Stimulated activated CD4-positive, alpha-beta T cell treated with anti-CD3 and anti-CD28 coated beads, Interleukin-1b, Interleukin-23, amount 100 ng/mL, for 1 hour (primary cell): ENCODE measurements around the gene HMG20A.

Experiments used
- DNase-seq, 2 donors: peaks; one replicate each; pipeline ENCODE4 v3.0.0-alpha.2; 2020; ENCODE audit warnings: low read depth in 2 of 2

HMG20A gene

DNA sequence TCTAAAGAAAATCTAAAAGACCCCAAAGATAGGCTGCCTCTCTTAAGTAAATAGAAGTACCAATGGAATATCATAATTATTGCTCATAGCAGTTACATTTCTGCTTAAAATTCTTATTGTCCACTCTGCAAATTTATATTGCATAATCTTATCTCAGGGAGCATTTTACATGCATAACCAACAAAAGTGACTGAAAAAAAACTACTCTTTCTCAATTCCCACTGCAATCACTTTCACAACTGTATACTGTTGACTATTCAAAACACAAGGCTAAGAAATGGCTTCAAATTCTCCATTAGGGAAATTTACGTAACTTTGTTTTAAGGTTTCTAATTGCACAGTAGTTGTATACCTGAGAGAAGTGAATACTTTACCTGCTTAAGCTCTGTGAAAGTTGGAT lies 56.3 kb downstream of the HMG20A start:
- DNase-seq = no peak

DNA sequence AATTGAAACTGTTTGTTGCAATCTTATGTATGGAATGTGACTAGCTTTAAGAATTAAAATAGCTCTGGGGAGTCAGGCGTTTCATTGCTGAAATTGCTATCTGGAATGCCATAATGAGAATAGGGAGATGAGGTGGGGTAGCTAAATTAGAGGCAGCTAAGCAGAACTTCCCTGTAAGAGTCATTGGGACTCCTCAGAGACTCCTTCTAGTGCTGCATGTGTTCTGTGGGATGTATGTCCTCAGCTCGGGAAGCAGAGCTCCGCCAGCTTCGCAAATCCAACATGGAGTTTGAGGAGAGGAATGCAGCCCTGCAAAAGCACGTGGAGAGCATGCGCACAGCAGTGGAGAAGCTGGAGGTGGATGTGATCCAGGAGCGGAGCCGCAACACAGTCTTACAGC lies 57.4 kb downstream of the HMG20A start:
- DNase-seq = no peak

DNA sequence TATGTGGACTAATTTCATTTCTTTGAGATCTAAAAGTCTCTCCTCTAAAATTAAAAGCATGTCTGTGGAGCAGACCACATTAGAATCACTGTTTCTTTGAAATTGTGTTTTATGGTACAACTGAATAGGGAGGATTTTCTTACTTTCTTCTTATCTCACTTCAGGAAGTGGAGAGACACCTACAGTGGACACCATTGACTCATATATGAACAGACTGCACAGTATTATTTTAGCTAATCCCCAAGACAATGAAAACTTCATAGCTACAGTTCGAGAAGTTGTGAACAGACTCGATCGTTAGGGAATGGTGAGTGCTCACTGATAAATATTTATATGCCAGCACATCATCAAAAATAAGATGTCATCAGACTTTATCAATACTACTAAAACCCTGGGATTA lies 58.3 kb downstream of the HMG20A start:
- no peak for DNase-seq

DNA sequence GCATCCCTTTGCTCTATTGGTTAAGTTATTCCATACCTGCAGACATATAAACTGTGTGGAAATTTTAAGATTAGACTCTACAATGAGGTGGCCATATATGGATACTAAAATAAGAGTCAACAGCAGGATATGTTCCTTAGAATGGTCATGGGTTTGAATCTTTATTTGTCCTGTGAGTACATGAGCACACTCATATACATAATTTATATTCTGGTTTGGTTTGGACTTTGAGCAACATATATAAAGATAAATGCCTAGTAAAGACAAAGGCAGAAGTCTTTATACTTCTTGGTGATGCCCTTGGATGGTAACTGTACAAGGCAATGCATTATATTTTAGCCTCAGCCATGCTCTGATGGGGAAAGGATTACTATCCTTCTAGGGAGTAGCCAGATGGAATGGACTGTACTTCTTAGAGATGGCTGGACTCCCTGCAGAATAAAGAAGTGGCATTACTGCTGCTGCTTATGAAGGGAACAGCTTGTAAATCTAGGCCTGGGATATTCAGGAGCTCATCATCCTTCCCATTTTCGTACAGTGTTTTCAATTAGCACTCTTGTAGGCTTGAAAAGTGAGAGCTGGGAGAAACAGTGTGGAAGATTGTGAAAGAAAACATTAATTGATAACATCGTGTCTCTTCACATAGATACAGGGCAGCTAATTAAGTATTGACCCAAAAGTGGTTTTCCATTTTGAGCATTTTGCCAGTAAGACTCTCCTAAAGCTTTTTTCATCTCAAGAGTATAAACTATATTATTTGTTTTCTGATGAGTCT lies 60.4 kb downstream of the HMG20A start:
- no peak for DNase-seq

DNA sequence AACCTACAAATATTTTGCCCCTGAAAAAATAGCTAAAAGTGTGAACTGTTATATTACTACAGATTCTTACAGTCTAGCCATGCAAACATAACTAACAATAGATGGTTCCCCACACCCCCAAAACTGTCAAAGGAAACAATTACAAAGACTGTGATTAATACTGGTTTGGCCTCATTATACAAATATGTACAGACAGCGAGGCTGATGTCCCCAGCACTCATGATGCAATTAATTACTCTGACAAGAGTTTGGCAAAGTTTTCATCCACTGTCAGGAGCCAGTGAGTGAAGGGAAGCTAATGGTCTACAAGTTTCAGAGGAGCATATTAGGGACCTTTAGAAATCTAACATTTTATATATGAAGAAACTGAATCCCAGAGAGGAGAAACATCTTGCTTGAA lies 61.0 kb downstream of the HMG20A start:
- no peak for DNase-seq

DNA sequence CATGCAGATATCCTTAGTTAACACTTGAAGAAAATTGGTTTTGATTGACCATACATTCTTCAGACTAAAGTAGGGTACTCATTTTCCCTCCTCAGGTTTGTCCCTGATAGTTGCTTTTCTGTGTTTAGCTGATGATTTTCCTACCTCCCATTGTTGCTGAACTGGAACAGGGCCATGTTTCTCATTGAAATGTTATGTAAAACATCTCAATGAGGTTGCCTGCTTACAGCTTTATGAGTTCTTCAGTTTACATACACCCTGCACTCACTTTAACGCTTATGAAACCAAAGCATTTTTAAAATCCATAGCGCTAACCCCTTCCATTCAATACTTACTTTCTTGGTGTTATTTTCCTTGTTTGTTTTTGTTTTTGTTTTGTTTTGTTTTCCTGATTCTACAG lies 61.9 kb downstream of the HMG20A start:
- no peak for DNase-seq

DNA sequence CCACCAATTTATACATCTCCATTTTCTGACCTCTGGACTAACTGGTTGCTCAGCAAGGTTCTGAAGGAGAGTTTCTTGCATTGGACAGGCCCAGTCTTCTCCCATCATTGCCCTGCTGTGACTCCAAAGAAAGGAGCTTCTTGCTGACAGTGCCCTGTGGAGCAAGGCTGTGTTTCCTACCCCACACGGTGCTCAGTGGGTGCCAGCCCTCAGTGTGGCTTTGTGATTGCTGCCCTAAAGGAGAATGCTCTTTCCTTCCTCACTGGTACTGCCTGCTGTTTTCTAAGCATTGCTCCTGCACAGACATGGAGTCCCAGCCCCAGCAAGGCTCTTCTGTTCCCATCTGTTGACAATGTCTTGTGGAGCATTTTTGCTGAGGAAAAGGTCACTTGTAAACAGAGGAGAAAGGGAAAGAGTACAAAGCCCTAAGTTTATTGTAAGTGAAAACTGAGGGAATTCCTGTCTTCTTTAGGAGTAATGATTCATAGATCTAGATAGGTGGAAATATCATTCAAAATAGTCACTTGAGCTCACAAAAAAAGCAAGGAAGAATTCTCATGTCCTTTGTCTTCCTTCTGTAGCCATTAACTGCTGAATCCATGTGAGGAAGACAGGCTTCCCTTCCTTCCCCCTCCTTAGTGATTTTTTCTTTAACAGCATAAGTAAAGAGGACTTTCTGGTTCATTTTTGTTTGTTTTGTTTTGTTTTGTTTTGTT lies 62.9 kb downstream of the HMG20A start:
- no peak for DNase-seq

DNA sequence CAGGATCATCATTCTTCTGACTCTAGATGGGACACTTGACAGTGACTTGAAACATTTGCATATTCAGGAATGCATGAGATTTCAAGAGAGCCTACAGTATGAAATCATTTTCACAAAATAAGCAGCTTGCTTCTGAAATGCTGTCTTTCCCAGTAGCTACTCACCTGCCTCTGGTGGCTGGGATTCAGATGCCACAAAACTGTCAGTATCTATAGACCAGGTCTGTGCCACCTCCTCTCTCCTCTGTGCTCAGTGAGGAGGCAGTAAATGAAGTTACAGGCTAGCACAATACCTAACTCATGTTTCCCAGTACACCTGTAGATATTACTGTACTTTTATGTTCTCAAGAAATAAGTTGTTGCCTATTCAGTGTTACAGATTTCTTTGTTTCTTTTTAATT lies 64.3 kb downstream of the HMG20A start:
- DNase-seq = no peak

DNA sequence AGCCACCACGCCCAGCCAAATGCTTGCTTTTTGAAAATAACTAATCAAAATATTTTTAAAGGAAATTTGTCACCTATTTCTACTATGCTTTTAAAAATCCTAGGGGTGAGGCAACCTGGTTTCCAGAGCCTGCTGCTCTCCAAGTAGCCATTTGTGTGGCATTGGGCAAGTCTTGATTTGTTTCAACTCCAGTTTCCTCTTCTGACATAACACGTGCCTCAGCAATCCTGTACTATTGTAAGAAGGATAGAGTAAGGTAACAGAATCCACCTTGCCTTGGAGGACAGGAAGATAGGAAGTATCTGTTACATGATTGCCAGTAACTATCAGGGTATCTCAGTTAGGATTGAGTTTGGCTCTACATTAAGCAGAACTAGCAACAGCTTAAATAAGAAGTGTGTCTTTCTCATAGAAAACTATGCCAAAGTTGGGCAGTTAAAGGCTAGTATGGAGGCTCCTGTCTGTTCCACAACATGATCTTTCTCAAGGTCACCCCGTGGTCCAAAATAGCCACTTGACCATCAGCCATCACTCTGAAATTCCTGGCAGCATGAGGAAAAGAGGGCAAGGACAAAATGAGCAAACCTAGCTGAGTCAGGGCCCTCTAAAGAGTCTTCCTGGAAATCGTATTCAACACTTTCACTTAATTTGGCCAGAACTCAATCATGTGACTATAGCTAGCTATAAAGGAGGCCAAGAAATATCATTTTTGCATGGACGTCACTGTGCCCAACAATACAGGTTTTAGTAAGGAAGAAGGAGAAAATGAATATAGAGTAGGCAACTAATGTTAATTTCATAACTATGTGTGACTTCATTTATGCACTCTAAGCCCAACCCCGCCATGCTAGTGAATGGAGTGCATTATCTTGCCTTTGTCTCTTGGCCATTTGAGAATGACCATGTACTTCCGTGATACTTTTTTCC lies 66.1 kb downstream of the HMG20A start:
- DNase-seq = no peak

DNA sequence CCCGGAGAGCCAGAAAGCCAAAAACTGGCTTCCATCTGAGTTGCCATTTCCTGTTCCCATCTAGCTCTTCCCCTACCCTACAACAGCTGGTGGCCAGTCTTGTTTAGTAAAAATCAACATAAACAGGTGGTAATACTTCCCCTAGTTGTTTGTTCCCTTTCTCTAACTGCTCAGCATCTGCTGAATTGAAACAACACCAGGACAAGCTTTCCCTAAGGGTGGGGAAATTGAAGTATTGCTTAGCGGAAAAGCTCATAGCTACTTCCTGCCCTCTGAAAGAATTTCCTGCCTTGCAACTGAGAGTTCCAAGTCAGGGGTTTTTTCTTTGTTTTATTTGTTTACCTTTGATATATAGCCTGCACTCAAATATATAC lies 66.8 kb downstream of the HMG20A start:
- no peak for DNase-seq

DNA sequence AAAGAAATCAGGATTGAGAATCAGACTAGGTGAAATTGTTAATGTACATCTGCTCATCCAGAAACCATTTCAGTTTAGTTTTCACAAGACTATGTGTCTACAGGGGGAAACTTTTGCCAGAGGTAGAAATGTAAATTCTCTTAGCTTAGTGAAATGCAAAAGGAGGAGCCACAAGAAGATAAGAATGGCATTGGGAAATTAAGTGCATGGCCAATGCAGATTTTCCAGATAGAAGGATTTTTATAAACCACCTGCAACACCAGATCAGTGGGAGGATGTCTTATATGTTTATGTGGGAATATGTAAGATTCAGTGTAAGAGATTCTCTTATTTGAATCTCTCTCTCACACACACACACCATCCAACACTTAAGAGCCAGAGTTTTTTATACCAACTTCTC lies 67.2 kb downstream of the HMG20A start:
- no peak for DNase-seq

DNA sequence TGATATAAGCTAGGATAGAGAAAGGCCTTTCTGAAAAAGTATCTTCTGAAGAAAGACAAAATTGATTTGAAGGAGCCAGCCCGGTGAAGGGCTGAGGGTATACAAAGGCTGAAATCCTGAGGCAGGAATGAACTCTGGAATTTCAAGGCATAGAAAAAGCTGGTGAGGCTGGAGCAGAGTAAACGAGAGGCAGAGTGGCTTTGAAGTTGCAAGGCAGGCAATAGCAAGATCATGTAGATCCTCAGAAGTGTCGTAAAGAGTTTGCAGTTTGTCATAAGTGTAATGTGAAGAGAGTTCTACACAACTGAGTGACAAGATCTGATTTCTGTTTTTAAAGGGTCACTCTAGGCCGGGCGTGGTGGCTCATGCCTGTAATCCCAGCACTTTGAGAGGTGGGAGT lies 69.0 kb downstream of the HMG20A start:
- DNase-seq = no peak

DNA sequence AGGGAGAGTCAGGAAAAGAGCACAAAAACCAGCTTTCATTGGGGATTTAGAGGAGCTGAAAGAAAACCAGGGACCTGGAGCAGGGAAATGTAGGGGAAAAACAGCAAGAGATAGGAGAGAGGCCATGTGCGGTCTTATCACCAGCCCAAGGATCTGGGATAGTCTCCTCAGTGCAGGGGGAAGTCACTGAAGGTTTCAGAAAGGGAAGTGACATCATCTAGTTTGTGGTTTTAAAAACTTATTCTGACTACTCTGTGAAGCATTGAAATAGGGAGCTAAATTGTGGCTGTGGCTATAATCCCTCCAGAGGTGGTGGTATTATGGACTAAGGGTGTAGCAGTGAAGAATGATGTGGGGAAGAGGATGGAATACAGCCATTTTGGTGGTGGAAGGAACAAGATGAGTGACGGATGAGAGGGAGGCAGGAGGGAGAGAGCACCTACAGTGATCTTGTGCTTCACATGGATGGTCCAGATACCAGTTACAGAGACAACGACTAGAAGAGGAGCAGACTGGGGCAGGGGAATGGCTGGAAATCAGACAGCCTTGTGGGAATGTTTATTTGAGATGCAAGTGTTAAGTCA lies 72.7 kb downstream of the HMG20A start:
- DNase-seq = no peak

DNA sequence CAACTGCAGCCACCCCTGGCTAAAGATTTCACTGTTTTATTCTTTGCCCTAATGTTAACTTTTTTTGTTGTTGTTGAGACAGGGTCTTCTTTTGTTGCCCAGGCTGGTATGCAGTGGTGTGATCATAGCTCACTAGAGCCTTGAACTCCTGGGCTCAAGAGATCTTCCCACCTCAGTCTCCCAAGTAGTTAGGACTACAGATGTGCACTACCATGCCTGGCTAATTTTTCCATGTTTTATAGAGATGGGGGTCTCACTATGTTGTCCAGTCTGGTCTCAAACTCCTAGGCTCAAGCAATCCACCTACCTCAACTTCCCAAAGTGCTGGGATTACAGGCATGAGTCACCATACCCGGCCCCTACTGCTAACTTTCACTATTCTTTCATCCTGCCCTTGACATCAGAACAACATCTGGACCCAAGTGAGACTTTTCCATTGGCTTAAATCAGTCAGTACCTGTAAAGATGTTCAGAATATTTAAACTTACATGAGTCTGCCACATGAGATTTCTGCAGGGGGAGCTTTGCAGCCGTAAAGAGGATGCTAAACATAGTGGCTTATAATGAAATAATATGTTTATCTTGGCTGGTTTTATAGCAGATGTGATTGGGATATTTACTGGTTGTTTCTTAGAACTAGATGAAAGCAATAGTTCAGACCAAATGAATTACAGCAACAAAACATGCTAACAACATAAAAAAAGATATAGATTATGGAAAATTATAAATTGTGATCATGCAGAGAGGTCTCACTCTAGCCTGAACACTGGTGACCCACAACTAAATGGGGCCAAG lies 73.6 kb downstream of the HMG20A start:
- no peak for DNase-seq

DNA sequence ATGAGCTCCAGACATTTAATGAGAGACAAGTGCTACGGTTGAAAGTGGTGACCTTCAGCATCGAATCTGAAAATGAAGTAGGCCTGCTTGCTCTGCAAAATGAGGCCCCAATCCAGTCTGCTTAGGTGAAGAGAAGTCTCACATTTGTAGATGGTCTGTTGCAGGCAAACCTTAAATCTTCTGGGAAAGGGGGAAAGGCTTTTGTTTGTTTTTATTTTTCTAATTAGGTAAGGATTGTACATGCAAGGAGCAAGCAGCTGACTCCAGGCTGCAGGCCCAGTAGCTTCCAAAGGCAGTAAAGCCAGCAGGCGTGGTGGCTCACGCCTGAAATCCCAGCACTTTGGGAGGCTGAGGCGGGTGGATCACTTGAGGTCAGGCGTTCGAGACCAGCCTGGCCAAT lies 74.3 kb downstream of the HMG20A start:
- no peak for DNase-seq

DNA sequence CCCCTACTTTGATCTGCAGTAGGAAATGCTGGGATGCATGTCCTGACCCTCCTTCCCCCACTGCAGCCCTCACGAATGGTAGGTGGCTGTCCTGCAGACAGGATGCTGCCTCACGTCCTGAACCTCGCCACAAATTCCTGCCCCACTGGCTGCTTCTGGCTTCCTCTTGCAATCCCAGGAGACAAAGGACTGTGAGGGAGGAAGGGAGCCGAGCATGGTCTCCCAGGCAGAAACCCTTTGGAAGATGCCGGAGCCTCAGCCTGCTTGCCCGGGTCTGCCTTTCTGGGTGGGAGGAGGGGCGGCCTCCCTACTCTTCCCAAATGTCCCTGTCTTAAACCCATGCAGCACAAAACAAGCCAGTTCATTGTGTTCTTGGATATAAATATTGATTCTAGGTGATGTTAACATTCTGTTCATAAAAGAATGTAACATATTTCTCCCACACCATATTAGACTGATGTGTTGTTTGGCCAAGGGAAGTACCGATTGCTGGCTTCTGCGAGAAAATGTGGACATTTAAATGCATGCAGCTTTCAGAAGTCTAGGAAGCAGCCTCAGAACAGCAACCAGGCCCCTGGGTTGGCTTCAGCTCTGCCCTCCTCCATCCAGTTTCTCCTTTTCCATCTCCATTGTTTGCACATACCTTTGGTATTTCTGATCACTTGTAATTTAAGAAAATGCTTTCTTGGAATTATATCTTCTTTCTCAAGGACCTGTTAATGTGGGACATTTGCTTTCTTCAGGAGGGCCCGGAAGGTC lies 75.3 kb downstream of the HMG20A start:
- DNase-seq = no peak

DNA sequence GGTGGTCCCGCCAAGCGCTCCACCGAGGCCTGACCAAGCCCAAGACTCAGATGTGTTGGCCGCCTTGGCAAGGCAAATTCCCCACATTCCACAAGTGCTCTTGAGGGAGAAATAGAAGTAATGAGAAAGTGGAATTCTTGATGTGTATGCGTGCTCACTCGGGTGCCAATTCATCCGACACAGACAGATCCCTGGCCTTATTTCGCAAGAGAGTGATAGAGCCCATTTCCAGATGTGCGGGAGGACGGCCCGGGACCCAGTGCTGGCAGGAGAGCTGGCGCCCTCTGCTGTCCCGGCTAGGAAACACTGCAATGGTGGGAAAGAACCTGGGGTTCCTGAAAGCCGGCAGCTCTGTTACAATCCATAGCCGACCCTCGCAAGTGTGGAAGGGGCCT lies 76.0 kb downstream of the HMG20A start:
- DNase-seq = peak; percentile 36 to 58

DNA sequence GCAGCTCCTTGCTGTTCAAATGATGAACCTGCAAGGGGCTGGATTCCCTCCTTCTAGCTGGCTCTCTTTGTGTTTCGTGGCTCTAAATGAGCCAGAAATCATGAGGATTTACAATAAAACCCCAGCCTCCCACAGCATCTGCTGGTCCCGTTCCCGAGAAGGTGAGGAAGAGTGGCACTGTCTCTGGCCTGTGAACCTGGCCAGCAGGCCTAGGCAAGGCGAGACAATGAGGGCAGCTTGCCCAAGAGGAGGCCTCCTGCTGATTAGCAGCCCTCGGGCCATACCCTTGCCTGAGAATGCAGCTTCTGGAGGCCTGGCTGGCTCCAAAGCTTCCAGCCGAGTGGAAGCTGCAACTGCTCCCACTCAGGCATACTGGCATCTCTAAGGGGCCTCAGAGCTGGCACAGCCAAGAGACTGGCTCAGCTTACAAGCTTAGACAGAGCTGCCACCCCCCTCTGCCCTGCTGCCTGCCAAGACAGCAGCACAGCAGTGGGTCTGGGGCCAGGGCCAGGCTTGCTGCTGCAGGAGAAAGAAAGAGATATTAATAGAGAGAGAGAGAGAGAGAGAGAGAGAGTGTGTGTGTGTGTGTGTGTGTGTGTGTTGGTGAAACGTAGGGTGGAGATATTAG lies 76.5 kb downstream of the HMG20A start:
- DNase-seq = no peak

DNA sequence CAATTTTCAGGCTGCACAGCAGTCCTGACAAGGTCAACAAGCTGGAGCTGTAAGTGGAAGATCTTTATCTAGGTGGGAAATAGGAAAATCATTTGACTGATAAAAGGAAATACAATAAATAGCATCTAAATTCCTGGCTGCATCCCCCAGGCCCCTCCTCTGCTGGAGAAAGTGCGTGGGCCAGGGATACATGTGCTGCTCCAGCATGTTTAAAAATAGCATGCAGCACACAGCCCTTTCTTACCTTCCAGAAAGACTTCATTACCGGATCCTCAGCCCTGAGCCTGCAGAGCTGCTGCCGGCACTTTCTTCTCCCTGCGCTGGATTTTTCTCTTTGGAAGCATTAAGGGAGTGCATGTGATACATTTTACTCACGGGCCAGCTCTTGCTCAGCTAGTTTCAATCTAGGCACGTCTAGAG lies 77.3 kb downstream of the HMG20A start:
- no peak for DNase-seq
